Calu3 (cell line): Measurements from ENCODE around the gene SIGLEC1. TPM values are rescaled to one million over a fixed set of nuclear protein-coding genes. Genes with fewer than 3 reads are reported as not detected.

Source experiments
- BruUV-seq: library from RNA; stranded (reverse); fragments of 400-500 nt; replicated peaks from 2 replicates; lab custom pipeline; 2021; lab: Mats Ljungman, UMichigan
- CTCF ChIA-PET: fragments of 300-600 bp; sonication (Branson Sonifier 250); formaldehyde crosslinking; loops from one replicate; lab custom pipeline; 2022; ENCODE audit warnings: antibody characterized with exemption; lab: Charles Lee
- DNase-seq: peaks from one replicate; pipeline ENCODE4 v3.0.0; 2022
- H3K27ac Mint-ChIP-seq: one replicate; pipeline ENCODE4 v1.8.0; 2022; ENCODE audit warnings: mixed read lengths; ENCODE audit not compliant: unreplicated experiment
- H3K27me3 Mint-ChIP-seq: one replicate; pipeline ENCODE4 v1.8.0; 2022; ENCODE audit warnings: mixed read lengths; ENCODE audit not compliant: unreplicated experiment
- H3K36me3 Mint-ChIP-seq: one replicate; pipeline ENCODE4 v1.8.0; 2022; ENCODE audit warnings: mild to moderate bottlenecking, moderate library complexity, mixed read lengths; ENCODE audit not compliant: insufficient read depth, unreplicated experiment
- H3K4me1 Mint-ChIP-seq: one replicate; pipeline ENCODE4 v1.8.0; 2022; ENCODE audit warnings: mild to moderate bottlenecking, low read depth, mixed read lengths; ENCODE audit not compliant: unreplicated experiment
- H3K4me3 Mint-ChIP-seq: one replicate; pipeline ENCODE4 v1.8.0; 2022; ENCODE audit warnings: mild to moderate bottlenecking, low read depth, moderate library complexity, mixed read lengths; ENCODE audit not compliant: unreplicated experiment
- H3K9me3 Mint-ChIP-seq: one replicate; pipeline ENCODE4 v1.8.0; 2022; ENCODE audit warnings: low read depth, mixed read lengths; ENCODE audit not compliant: unreplicated experiment
- intact Hi-C: fragments of 100-400 bp; cut with micrococcal nuclease; formaldehyde crosslinking; loops from one replicate; pipeline ENCODE4 v1.10.0; 2022; ENCODE audit not compliant: unreplicated experiment
- total RNA-seq: library from RNA; stranded (reverse); gene quantifications from 2 replicates; pipeline ENCODE4 v1.2.3, GENCODE V29; 2022
- TF ChIP-seq, protein P1 (sequence below): fragments of 200-600 bp; IDR thresholded peaks from one replicate; pipeline ENCODE4 v1.8.0; 2022; ENCODE audit warnings: antibody characterized with exemption; ENCODE audit not compliant: unreplicated experiment

SIGLEC1 gene
- total RNA-seq, 1 experiment from 2014 or later: not detected

DNA sequence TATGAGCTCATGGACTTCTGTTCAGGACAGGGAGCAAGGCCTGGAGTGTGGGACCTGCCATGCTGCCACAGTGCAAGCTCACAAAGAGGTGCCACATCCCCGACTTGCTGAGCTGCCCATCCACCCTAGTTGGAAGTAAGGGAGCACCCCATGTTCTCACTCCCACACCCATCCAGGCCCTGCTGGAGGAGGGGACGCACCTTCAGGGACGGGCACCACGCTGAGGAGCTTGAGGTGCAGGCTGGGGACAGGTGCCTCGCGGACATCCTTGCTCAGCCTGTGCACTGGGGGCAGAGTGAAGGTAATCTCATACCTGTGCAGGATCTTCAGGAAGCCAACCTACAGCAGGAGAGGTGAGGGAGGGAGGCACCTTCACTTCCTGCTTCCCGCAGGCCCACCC lies 42.9 kb upstream of the SIGLEC1 start:
- peaks cover 10% of the 10 kb centered on the region for H3K4me1 Mint-ChIP-seq
- CTCF ChIA-PET: interaction anchor here (0.6 kb wide), 1 partner anchor 54 kb away, joined by 3 read pairs; no protein-coding TSS in a partner anchor
- H3K27me3 Mint-ChIP-seq: no peaks in the 10 kb centered on the region
- TF ChIP-seq, protein P1, sequence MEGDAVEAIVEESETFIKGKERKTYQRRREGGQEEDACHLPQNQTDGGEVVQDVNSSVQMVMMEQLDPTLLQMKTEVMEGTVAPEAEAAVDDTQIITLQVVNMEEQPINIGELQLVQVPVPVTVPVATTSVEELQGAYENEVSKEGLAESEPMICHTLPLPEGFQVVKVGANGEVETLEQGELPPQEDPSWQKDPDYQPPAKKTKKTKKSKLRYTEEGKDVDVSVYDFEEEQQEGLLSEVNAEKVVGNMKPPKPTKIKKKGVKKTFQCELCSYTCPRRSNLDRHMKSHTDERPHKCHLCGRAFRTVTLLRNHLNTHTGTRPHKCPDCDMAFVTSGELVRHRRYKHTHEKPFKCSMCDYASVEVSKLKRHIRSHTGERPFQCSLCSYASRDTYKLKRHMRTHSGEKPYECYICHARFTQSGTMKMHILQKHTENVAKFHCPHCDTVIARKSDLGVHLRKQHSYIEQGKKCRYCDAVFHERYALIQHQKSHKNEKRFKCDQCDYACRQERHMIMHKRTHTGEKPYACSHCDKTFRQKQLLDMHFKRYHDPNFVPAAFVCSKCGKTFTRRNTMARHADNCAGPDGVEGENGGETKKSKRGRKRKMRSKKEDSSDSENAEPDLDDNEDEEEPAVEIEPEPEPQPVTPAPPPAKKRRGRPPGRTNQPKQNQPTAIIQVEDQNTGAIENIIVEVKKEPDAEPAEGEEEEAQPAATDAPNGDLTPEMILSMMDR: no peak
- H3K36me3 Mint-ChIP-seq: peaks cover 19% of the 10 kb centered on the region
- H3K9me3 Mint-ChIP-seq: no peaks in the 10 kb centered on the region
- H3K4me3 Mint-ChIP-seq: no peak overlapping the region
- no peak overlapping the region for H3K27ac Mint-ChIP-seq
- intact Hi-C loops: no loop called here
- no TSS peak for BruUV-seq
- no peak for DNase-seq

DNA sequence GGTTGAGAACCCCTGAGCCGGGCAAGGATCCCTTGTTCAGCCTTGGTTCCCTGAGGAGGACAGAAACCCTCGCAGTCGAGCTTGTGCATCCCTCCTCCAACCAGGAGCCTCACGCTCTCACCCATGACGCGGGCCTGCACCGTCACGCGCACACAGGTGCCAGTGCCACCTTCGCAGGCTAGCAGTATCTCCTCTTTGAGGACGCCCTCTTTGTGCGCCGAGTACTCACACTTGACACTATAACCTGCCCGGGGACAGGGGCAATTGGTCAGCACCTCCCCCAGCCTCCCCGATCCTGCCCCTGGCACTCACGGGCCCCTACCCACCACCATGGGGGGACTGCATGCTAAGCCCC lies 41.9 kb upstream of the SIGLEC1 start:
- H3K4me1 Mint-ChIP-seq: peaks cover 10% of the 10 kb centered on the region

DNA sequence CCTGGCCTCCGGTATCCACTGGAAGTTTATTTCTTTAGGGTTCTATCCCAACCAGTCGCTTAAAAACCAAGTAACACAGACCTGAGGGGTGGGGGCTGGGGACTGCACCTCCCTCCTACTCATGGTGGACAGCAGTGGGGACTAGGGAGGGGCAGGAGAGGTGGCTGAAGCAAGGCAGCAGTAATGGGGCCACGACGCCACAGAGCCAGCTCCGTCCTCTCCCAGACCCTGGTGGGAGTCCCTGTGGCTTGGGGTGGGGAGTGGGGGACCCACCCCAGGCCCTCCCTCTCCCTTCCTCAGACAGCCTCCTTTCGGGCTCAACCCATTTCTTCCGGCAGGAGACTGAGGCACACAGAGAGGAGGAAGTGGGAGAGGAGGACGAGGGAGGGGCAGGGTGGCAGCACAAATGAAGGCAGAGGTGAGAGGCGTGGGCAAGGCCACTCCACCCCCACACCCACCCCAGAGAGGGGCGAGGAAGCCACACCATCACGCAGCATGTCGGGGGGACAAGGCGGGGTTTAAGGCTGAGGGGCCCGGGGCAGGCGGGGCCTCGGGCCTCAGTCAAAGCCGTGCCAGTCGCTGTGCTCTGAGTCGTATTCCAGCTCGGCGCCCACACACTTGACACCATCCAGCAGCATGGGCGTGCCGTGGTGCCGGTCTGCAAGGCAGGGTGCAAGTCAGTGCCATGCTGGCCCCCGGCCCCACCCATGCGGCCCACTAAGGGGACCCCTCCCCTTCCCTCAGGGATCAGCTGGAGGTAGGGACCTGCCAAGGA lies 41.3 kb upstream of the SIGLEC1 start:
- TF ChIP-seq, protein P1: no peak
- intact Hi-C loops: loop anchor here (2.0 kb wide), 1 partner anchor 57 kb away; no protein-coding TSS in a partner anchor
- Mint-ChIP-seq H3K4me1 (peaks cover 10% of the 10 kb centered on the region), H3K27ac (no peak overlapping the region), H3K36me3 (peaks cover 14% of the 10 kb centered on the region), H3K9me3 (no peaks in the 10 kb centered on the region), H3K4me3 (no peak overlapping the region), H3K27me3 (no peaks in the 10 kb centered on the region)
- DNase-seq: no peak
- BruUV-seq: no TSS peak
- CTCF ChIA-PET: interaction anchor here (0.6 to 0.7 kb wide), 2 partner anchors 19 to 65 kb away, joined by 3 to 8 read pairs; no protein-coding TSS in a partner anchor

More for the DNA sequence above, 41.9 kb upstream of the SIGLEC1 start:
- Mint-ChIP-seq H3K36me3 (peaks cover 14% of the 10 kb centered on the region), H3K4me3 (no peak overlapping the region), H3K27me3 (no peaks in the 10 kb centered on the region), H3K9me3 (no peaks in the 10 kb centered on the region), H3K27ac (no peak overlapping the region)
- BruUV-seq: no TSS peak
- TF ChIP-seq, protein P1: no peak
- CTCF ChIA-PET: no interaction called here
- no peak for DNase-seq
- intact Hi-C loops: no loop called here

DNA sequence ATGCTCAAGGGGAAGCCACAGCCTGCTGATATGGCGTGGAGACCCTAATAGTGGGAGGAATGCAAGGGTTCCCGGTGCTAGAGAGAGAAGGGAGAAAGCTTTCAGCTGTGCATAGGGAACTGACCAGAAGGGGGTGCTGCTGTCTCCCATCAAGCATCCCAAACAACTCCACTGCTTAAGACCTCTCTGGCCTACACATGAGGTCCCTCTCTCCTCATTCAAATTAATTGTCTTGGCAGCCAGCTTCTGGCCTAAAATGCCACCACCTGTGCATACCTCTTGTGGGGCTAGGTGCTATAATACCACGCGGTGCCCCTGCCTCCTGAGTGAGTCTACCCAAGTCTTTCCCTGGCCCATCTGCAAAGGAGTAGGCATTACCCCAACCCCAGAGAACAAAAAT lies 40.7 kb upstream of the SIGLEC1 start:
- no peak overlapping the region for H3K27ac Mint-ChIP-seq
- peaks cover 10% of the 10 kb centered on the region for H3K4me1 Mint-ChIP-seq
- peak; percentile 50 for DNase-seq
- H3K4me3 Mint-ChIP-seq: no peak overlapping the region
- H3K27me3 Mint-ChIP-seq: no peaks in the 10 kb centered on the region
- TF ChIP-seq, protein P1: no peak
- H3K36me3 Mint-ChIP-seq: peaks cover 14% of the 10 kb centered on the region
- H3K9me3 Mint-ChIP-seq: no peaks in the 10 kb centered on the region
- CTCF ChIA-PET: interaction anchor here (0.6 to 0.7 kb wide), 2 partner anchors 18 to 65 kb away, joined by 3 to 8 read pairs; no protein-coding TSS in a partner anchor
- BruUV-seq: no TSS peak
- intact Hi-C loops: loop anchor here (2.0 kb wide), 1 partner anchor 58 kb away; no protein-coding TSS in a partner anchor
